SIG-M5 (cell line): ENCODE results near the gene PRRT3.
"Not testable (repeated sequence)": the region's sequence is repeated elsewhere in the genome, so short reads cannot be mapped to it uniquely, and the experiment has no call there.

ENCODE experiments used
- DNase-seq: peaks from one replicate; lab custom pipeline; 2025; lab: John Stamatoyannopoulos, UW

Gene PRRT3

GRCh38 chr3:9897408-9898372 is 54.5 kb downstream of the PRRT3 start:
- no peak for DNase-seq

GRCh38 chr3:9896755-9897407 is 55.3 kb downstream of the PRRT3 start:
- DNase-seq: not testable (repeated sequence)

GRCh38 chr3:9895715-9896114 is 56.5 kb downstream of the PRRT3 start:
- not testable (repeated sequence) for DNase-seq
